Transverse colon (tissue), 4 donors: ENCODE measurements around the gene TBX1.

Experiments
- CTCF ChIP-seq, 5 experiments: fragments of 200-600 bp in 3 of 5; fragments of 450-650 bp in 2 of 5; sonication (generic) in 3 of 5; IDR thresholded peaks; 1 replicate in 2 of 5; 2 replicates in 3 of 5; pipeline ENCODE4 v1.5.1; 2016 to 2017; ENCODE audit warnings: antibody characterized with exemption in 5 of 5, inconsistent platforms in 3 of 5, mild to moderate bottlenecking in 2 of 5, moderate library complexity in 1 of 5
- POLR2A ChIP-seq: fragments of 450-650 bp; IDR thresholded peaks from one replicate; pipeline ENCODE4 v1.6.1; 2016; ENCODE audit warnings: antibody characterized with exemption, mild to moderate bottlenecking, moderate library complexity
- POLR2AphosphoS5 ChIP-seq, 3 donors: sonication (generic); formaldehyde crosslinking; IDR thresholded peaks; one replicate each; pipeline ENCODE4 v1.6.1; 2016; ENCODE audit warnings: antibody characterized with exemption in 3 of 3

DNA sequence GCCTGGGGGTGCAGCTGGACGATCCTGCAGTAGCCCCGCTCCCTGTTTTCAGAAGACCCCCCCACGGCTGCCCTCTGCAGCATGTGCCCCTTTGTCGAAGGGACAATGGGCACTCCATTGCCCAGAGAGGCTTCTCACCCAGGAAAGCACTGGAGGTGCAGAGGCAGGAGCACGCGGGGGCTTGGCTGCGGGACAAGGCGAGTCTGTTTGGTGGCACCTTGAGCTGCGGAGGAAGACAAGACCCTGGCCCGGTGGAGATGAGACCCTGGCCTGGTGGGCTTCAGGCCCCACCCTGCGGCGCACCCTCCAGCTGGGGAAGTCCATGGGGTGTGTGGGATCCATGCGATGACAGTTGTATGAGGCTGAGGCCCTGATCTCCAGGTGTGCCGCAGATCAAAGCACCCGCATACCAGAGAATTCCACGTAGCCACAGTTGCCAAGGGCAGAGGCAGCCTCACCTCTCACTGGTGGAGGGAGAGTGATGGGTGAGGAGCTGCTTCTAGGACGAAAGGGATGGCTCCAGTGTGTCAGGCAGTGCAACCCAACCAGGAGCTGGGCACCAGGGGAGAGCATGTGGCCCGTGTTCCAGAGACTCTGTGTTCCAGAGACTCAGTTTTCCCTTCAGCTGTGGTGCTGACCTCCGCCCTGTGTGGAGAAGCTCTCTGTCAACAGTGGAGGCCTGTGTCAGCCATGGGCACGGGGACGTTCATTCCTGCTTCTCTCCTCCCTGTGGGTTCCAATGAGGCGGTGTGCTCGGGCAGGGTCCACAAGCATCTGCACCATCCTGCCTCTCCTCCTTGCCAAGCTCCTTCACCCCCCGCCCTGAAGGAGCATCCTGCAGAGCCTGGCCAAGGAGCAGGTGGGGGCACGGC, 10.0 kb downstream of the TBX1 start:
- no peak for TF ChIP-seq CTCF (IDR thresholded peaks at IDR 0.05)
- TF ChIP-seq POLR2AphosphoS5 (IDR thresholded peaks at IDR 0.05), result no peak
- no peak for TF ChIP-seq POLR2A
